ENCODE measurements around the gene CHGA.

DNA sequence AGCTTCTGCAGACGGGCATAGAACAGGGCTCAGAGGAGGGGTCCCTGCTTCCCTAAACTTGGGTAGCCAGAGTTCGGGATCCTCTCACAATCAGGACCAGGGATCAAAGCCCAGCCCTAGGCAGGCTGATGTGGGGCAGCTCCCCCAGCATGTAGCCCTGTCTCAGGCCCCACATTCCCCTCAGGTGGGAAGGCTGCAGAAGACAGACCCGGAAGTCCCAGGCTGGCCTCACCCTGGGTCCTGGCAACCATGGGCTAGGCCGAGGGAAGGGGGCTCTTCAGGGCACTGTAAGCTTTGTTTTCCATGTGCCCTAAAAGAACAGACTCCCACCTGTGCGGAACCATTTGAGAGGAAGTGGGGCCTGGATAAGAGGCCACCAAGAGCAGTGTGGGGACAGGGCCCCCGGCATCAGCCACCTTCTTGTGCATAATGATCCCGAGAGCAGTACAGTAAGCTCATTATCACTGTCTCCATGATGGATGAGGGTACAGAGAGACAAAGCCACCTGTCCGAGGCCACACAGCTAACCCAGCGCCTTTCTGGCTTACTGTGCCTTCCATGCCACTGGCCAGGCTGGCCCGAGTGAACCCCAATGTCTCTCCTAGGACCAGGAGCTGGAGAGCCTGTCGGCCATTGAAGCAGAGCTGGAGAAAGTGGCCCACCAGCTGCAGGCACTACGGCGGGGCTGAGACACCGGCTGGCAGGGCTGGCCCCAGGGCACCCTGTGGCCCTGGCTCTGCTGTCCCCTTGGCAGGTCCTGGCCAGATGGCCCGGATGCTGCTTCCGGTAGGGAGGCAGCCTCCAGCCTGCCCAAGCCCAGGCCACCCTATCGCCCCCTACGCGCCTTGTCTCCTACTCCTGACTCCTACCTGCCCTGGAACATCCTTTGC, 11.5 kb downstream of the CHGA start:
- TF ChIP-seq, protein P1, sequence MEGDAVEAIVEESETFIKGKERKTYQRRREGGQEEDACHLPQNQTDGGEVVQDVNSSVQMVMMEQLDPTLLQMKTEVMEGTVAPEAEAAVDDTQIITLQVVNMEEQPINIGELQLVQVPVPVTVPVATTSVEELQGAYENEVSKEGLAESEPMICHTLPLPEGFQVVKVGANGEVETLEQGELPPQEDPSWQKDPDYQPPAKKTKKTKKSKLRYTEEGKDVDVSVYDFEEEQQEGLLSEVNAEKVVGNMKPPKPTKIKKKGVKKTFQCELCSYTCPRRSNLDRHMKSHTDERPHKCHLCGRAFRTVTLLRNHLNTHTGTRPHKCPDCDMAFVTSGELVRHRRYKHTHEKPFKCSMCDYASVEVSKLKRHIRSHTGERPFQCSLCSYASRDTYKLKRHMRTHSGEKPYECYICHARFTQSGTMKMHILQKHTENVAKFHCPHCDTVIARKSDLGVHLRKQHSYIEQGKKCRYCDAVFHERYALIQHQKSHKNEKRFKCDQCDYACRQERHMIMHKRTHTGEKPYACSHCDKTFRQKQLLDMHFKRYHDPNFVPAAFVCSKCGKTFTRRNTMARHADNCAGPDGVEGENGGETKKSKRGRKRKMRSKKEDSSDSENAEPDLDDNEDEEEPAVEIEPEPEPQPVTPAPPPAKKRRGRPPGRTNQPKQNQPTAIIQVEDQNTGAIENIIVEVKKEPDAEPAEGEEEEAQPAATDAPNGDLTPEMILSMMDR (IDR thresholded peaks at IDR 0.05): no peak
- TF ChIP-seq ZFX (IDR thresholded peaks at IDR 0.05; ENCODE audit: borderline replicate concordance): no peak
